Measurements from ENCODE around the gene RPS6KA5. TPM values are rescaled to one million over a fixed set of nuclear protein-coding genes. Genes with fewer than 3 reads are reported as not detected.

The RPS6KA5 gene
- total RNA-seq, 1 experiment from 2014 or later, result 8.8 TPM

DNA sequence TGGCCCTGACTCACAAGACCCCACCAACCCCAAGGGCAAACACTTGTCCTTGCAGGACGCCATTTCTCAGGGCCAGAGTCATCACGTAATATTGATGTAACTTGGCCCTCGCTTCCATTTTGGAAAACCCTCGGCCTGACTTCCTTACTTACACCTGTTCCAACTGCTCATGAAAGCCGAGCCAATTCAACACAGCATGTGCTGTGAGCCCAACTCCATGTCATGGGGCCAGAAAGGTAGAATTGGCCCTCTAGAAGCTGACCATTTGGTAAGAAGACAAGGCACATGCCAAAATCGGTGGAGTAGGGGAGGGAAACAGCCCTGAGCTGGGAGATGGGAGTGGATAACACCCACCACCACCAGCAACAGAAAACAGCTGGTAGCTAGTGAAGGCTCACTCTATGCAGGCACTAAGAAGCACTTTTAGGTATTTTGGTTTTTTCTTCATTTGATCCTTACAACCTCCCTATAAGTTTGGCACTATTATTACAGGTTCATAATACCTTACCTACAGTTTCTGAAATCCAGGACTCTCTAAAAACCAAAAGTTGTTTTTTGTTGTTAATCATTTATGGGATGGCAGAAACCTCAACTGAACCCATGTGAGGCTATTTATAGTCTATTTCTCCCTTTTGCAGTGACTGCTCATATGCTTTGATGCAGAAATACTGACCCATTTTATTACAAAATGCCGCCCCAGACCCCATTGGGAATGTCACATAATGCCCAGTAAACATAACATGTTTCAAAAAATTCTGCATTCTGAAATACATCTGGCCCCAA lies 250.7 kb downstream of the RPS6KA5 start:
- no peak for DNase-seq (ENCODE audit: low spot score)

DNA sequence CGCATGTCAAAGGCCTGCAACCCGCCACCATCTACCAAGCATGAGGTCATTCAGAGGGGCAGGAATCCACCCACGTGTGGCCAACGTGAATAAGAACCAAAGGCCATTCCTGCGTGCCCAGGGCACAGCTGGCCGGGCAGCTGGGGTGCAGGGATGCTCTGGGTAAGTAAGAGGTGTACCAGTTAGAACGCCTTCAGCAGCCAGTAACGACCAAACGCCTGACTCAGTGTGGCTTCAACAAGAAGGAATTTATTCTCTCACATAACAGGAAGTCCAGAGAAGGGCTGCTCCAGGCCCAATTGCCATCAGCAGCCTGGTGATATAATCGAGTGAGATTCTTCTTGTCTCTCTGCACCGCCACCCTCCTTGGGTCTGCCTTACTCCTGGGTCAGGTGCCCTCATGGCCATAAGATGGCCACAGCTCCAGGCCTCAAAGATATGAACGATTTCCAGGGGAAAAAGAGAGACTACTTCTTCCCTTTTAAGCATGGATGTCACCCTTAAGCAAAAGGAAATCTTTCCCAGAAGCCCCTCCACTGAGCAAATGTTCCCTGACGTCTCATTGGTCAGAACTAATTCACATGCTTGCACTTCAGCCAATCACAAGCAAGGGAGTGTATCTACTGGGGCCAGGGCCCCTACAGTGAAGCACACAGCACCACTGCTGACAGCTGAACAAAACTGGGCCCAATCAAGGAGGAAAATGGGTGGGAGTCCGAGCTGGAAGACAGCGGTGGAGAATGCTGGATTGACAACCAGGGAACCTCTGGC lies 251.5 kb downstream of the RPS6KA5 start:
- no peak for DNase-seq (ENCODE audit: low spot score)

DNA sequence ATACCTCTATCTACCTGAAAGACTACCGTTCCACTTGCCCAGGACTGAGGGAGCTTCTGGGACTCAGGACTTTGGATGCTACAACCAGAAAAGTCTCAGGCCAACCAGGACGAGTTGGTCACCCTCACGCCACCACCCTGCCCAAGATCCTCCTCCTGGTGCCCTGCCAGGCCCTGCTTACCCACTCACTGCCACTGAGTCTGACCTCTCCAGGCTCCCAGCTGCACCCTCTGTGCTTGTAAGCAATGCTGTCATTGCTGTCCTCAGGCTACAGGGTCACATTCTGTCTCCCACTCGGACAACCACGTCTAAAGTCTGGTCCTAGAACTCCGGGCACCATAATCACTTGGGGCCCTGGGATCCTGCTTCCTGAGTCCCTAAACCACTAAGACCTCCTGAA lies 253.4 kb downstream of the RPS6KA5 start:
- no peak for DNase-seq (ENCODE audit: low spot score)

DNA sequence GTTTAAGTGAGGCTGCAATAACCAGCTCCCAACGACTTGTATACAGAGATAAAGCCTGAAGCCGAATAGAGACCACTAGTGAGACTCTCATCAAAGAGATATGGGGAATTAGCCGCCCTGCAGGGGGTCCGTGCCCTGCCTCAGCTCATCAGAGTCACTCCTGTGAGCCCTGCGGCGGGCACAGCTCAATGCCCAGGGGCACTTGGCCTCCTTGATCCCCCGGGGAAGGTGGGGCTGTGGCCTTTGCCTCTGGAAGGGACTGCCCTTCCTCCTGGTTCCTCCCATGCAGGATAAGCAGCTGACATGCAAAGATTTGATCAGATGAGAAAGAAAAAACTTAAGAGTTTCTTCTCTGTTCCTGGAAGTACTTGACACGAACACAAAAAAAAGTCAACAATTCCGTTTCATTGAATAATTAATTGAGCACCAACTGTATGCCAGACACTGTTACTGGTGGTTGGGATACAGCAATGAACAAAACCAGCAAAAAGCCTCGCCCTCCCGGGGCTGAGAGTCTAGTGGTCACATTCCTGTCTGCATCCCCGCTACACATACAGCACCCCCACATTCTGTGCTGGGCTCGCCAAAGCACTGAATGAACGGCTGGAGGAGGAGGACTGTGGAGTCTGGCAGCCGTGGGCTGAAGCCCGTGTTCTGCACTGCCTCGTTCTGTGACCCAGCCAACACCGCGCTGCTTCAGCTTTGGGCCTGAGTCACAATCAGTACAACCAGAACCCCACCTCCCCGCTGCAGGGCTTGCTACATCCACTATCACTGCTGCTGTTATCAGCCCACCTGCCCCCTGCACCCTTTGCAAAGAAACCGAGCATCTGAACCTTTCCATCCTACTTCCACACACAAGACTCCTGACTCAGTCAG lies 254.5 kb downstream of the RPS6KA5 start:
- DNase-seq (ENCODE audit: low spot score), result no peak

DNA sequence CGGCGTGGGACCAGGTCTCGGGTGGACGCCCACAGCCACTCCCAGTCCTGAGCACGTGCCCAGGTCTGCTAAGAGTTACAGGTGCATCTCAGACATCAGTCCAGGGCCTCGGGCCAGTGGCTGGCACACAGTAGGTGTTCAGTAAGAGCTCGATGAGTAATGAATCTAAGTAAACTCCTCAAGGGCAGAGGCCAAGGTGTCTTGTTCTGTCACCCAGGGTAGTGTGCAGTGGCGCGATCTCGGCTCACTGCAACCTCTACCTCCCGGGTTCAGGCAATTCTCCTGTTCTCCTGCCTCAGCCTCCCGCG lies 255.4 kb downstream of the RPS6KA5 start:
- DNase-seq (ENCODE audit: low spot score), result no peak

DNA sequence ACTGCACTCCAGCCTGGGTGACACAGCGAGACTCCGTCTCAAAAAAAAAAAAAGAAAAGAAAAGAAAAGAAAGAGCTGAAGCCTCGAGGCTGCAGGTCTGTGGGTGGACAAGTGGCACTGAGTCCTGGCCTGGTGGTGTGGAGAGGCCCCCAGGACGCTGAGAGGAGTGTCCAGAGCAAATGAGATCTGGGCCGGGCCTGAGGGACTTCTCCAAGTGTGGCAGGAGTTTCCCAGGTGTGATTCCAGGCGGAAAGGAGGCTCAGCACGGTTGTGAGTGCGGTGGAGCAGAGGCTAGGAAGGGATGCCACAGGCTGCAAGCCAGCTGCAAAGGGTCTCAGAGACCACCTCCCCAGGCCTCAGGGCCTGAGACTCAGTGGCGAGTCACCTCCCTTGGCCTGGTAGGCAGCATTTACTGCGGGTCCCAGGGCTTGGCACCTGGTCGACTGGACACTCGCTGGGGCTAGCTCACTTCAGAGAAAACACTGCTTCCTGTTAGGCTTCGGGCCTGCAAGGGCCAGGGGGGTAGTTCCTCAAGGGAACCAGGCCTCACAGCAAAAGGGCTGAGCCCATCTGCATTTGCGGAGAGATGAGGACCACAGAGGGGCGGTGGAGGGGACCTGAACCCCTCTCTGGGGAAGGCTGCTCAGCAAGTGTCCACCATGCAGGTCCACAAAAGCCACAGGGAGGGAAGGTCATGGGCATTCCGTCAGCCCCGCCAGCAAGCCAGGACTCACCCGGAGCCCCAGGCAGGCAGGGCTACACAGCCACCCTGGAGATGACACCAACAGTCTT lies 256.0 kb downstream of the RPS6KA5 start:
- DNase-seq (ENCODE audit: low spot score), result no peak

DNA sequence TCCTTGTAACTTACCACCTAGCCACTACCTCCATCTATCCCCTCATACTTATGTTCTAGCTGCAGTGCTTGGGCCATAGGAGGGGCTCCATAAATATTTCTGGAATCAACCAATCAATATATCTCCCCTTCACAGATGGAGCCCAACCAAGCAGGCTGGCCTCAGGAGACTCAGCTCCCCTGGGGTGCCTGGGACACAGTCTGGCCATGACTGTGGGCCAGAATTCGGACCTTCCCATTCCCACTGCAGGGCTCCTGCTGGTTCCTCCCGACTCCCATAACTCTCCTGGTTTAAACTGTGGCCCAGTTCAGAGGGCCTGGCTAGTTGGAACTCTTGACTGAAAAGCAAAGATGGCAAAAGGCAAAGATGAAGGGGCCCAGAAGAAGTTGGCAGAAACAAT lies 257.2 kb downstream of the RPS6KA5 start:
- no peak for DNase-seq (ENCODE audit: low spot score)

DNA sequence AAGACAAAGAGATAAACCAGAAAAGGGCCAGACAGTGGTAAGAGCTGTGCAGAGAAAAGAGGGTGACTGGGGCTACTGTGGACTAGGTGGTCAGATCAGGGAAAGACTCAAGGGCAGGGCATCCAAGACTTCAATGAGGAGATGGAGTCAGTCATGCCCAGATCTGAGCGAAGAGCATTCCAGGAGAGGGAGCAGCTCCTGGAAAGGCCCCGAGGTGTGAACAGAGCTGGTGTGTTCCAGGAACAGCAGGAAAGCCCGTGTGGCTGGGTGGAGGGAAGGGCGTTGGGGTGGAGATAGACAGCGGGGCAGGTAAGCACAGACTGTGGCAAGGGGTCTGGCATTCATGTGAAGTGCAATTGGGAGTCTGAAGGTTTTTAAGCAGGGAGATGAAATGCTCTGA lies 261.0 kb downstream of the RPS6KA5 start:
- no peak for DNase-seq (ENCODE audit: low spot score)

DNA sequence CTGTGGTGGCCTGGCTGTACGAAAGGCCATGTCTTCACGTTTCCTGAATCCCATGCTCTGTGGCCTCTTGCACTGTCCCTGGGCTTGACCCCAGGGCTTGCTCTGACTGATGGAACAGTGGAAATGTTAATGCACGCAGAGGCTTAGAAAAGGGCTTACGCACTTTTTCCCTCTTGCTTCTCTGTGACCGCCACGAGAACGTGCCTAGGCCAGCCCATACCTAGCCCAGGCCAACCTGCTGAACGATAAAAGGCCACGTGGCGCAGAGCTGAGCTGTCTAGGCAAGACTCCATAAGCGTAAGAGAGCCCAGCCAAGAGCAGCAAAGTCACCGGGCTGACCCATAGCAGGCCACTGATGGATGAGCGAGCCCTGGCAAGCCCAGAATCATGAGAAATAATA lies 262.5 kb downstream of the RPS6KA5 start:
- no peak for DNase-seq (ENCODE audit: low spot score)

Other genes starting within 250 kb of the RPS6KA5 start
- gene TTC7B, start 244.2 kb downstream of the RPS6KA5 start, total RNA-seq (2014; rRNA removed; shearing (Covaris generic)), result 40.2 and 49.0 TPM in 2 replicates
- gene DGLUCY, start 53.4 kb upstream of the RPS6KA5 start, total RNA-seq (2014; rRNA removed; shearing (Covaris generic)), result 28.7 and 31.7 TPM in 2 replicates
- 0.48 and 0.98 TPM in 2 replicates for gene GPR68, start 184.1 kb upstream of the RPS6KA5 start, total RNA-seq (2014; rRNA removed; shearing (Covaris generic))

All from A172 (cell line).